SU-DHL-6 (cell line): ENCODE results near the gene VSTM5.

Experiments used
- EZH2phosphoT487 ChIP-seq: fragments of 200-600 bp; sonication (generic), shearing (Covaris generic); conservative IDR thresholded peaks from 2 replicates; pipeline ENCODE4 v1.6.1; 2018; ENCODE audit warnings: mild to moderate bottlenecking, antibody characterized with exemption, low read length, moderate library complexity, mixed read lengths
- TF ChIP-seq, protein P1 (sequence below): fragments of 200-600 bp; sonication (generic); IDR thresholded peaks from one replicate; pipeline ENCODE4 v1.5.1; 2017; ENCODE audit warnings: antibody characterized with exemption, mild to moderate bottlenecking, low read length, moderate library complexity; ENCODE audit not compliant: insufficient read depth, poor library complexity, severe bottlenecking

- TF ChIP-seq, protein P1, sequence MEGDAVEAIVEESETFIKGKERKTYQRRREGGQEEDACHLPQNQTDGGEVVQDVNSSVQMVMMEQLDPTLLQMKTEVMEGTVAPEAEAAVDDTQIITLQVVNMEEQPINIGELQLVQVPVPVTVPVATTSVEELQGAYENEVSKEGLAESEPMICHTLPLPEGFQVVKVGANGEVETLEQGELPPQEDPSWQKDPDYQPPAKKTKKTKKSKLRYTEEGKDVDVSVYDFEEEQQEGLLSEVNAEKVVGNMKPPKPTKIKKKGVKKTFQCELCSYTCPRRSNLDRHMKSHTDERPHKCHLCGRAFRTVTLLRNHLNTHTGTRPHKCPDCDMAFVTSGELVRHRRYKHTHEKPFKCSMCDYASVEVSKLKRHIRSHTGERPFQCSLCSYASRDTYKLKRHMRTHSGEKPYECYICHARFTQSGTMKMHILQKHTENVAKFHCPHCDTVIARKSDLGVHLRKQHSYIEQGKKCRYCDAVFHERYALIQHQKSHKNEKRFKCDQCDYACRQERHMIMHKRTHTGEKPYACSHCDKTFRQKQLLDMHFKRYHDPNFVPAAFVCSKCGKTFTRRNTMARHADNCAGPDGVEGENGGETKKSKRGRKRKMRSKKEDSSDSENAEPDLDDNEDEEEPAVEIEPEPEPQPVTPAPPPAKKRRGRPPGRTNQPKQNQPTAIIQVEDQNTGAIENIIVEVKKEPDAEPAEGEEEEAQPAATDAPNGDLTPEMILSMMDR: no peak
- TF ChIP-seq EZH2phosphoT487: no peak
These were observed 67.1 kb downstream of the VSTM5 start for GRCh38 chr11:93783362-93783761.
